SK-N-SH (cell line): ENCODE results near the gene COPZ1. TPM values are rescaled to one million over a fixed set of nuclear protein-coding genes. Genes with fewer than 3 reads are reported as not detected.

Experiments used
- CTCF ChIA-PET: fragments of 300-600, 350-600 bp; formaldehyde crosslinking; extraction: SDS; loops from one replicate; lab custom pipeline; 2021; lab: Yijun Ruan, JAX
- POLR2A ChIA-PET: fragments of 350-600 bp; sonication (Branson Sonifier 250); formaldehyde crosslinking; extraction: SDS; loops from one replicate; lab custom pipeline; 2020; ENCODE audit warnings: antibody characterized with exemption, inconsistent platforms; lab: Yijun Ruan, JAX
- DNase-seq: peaks from one replicate; pipeline ENCODE4 v3.0.0; 2012
- H2AFZ ChIP-seq: fragments of 200-600 bp; sonication (generic); 2 replicates; pipeline ENCODE4 v1.8.1; 2016; ENCODE audit warnings: antibody characterized with exemption, mild to moderate bottlenecking, low read depth
- H3F3A ChIP-seq: fragments of 200-600 bp; sonication (generic); replicated peaks from 2 replicates; pipeline ENCODE3; 2016; ENCODE audit warnings: antibody characterized with exemption, mild to moderate bottlenecking; ENCODE audit not compliant: insufficient read depth
- H3K27ac ChIP-seq, 2 experiments: fragments of 200-500 bp in 1 of 2; fragments of 200-600 bp in 1 of 2; sonication (Bioruptor generic) in 1 of 2; sonication (generic), shearing (Covaris generic) in 1 of 2; 2 replicates each; pipeline versions ENCODE4 v1.5.1 to v1.6.1; 2014 to 2016; ENCODE audit warnings: low read depth in 2 of 2, inconsistent platforms in 1 of 2, low read length in 1 of 2, mild to moderate bottlenecking in 1 of 2, mixed read lengths in 1 of 2
- H3K27me3 ChIP-seq: fragments of 200-600 bp; sonication (generic), shearing (Covaris generic); 2 replicates; pipeline ENCODE4 v1.6.1; 2016; ENCODE audit warnings: mixed run types; ENCODE audit not compliant: insufficient read depth
- H3K36me3 ChIP-seq, 2 experiments: fragments of 200-500 bp in 1 of 2; fragments of 200-600 bp in 1 of 2; sonication (Bioruptor generic) in 1 of 2; sonication (generic) in 1 of 2; replicated peaks in 1 of 2; 2 replicates each; pipeline versions ENCODE3 to v1.5.1; 2014 to 2016; ENCODE audit warnings: low read length in 1 of 2, mild to moderate bottlenecking in 1 of 2; ENCODE audit not compliant: insufficient read depth in 2 of 2, control insufficient read depth in 1 of 2
- H3K4me1 ChIP-seq, 2 experiments: fragments of 200-500 bp in 1 of 2; fragments of 200-600 bp in 1 of 2; sonication (Bioruptor generic) in 1 of 2; sonication (generic), shearing (Covaris generic) in 1 of 2; 2 replicates each; pipeline versions ENCODE4 v1.5.1 to v1.6.1; 2014 to 2016; ENCODE audit warnings: low read depth in 1 of 2, low read length in 1 of 2, mixed run types in 1 of 2; ENCODE audit not compliant: insufficient read depth in 2 of 2, control insufficient read depth in 1 of 2
- H3K4me2 ChIP-seq: fragments of 200-600 bp; sonication (generic), shearing (Covaris generic); 2 replicates; pipeline ENCODE4 v1.6.1; 2017; ENCODE audit warnings: mixed run types
- H3K4me3 ChIP-seq, 2 experiments: fragments of 200-500 bp in 1 of 2; fragments of 200-600 bp in 1 of 2; sonication (Bioruptor generic) in 1 of 2; sonication (generic), shearing (Covaris generic) in 1 of 2; 2 replicates each; pipeline versions ENCODE4 v1.5.1 to v1.8.1; 2014 to 2016; ENCODE audit warnings: low read depth in 2 of 2, inconsistent platforms in 1 of 2, low read length in 1 of 2, mild to moderate bottlenecking in 1 of 2, mixed read lengths in 1 of 2, moderate library complexity in 1 of 2
- H3K79me2 ChIP-seq: fragments of 200-600 bp; sonication (generic); 2 replicates; pipeline ENCODE4 v1.8.1; 2017; ENCODE audit warnings: mild to moderate bottlenecking; ENCODE audit not compliant: insufficient read depth
- H3K9ac ChIP-seq: fragments of 200-600 bp; sonication (generic); 2 replicates; pipeline ENCODE4 v1.6.1; 2017; ENCODE audit warnings: mixed run types
- H3K9me2 ChIP-seq: fragments of 200-600 bp; sonication (generic); 2 replicates; pipeline ENCODE4 v1.6.1; 2017; ENCODE audit warnings: mixed run types
- H3K9me3 ChIP-seq: fragments of 200-600 bp; sonication (generic); 2 replicates; pipeline ENCODE4 v1.6.1; 2017; ENCODE audit warnings: mixed run types, mild to moderate bottlenecking, moderate library complexity
- H4K20me1 ChIP-seq: fragments of 200-600 bp; sonication (generic); 2 replicates; pipeline ENCODE4 v1.6.1; 2017; ENCODE audit warnings: mild to moderate bottlenecking, mixed run types; ENCODE audit not compliant: insufficient read depth
- CTCF ChIP-seq: fragments of 200-600 bp; sonication (generic); IDR thresholded peaks from 2 replicates; pipeline ENCODE4 v1.6.1; 2017; ENCODE audit warnings: antibody characterized with exemption, mild to moderate bottlenecking, moderate library complexity
- EP300 ChIP-seq, 2 experiments: IDR thresholded peaks; 2 replicates each; pipeline versions ENCODE4 v1.4.0 to v1.6.1; 2012; ENCODE audit warnings: borderline replicate concordance in 1 of 2, low read depth in 1 of 2, low read length in 1 of 2
- EZH2phosphoT487 ChIP-seq: fragments of 200-600 bp; sonication (generic); IDR thresholded peaks from 2 replicates; pipeline ENCODE4 v1.6.1; 2017; ENCODE audit warnings: low read depth, mixed run types, mild to moderate bottlenecking, antibody characterized with exemption, moderate library complexity, borderline replicate concordance
- FOSL2 ChIP-seq: IDR thresholded peaks from 2 replicates; pipeline ENCODE4 v1.4.0; 2012; ENCODE audit warnings: low read depth, mild to moderate bottlenecking, moderate library complexity, borderline replicate concordance
- FOXJ3 ChIP-seq: sonication (generic); formaldehyde crosslinking; IDR thresholded peaks from 2 replicates; pipeline ENCODE4 v1.5.1; 2020; ENCODE audit warnings: mild to moderate bottlenecking, missing genetic modification reagents
- GABPA ChIP-seq: IDR thresholded peaks from 2 replicates; pipeline ENCODE4 v1.4.0; 2012; ENCODE audit warnings: low read depth, mild to moderate bottlenecking
- GATA2 ChIP-seq: sonication (generic); formaldehyde crosslinking; IDR thresholded peaks from 2 replicates; pipeline ENCODE4 v1.5.0; 2020; ENCODE audit warnings: mild to moderate bottlenecking, missing genetic modification reagents
- IRF3 ChIP-seq: fragments of 150-350 bp; IDR thresholded peaks from 2 replicates; pipeline ENCODE4 v1.6.1; 2016; ENCODE audit warnings: mild to moderate bottlenecking, low read depth, low read length
- MEF2A ChIP-seq: IDR thresholded peaks from 2 replicates; pipeline ENCODE4 v1.4.0; 2012; ENCODE audit warnings: low read depth, borderline replicate concordance
- MXI1 ChIP-seq: IDR thresholded peaks from 2 replicates; pipeline ENCODE4 v1.6.1; 2012; ENCODE audit warnings: mild to moderate bottlenecking, low read depth, low read length, improper control_type of control experiment
- NFIC ChIP-seq: IDR thresholded peaks from 2 replicates; pipeline ENCODE4 v1.4.0; 2012; ENCODE audit warnings: borderline replicate concordance
- RAD21 ChIP-seq: IDR thresholded peaks from 2 replicates; pipeline ENCODE4 v1.6.1; 2012; ENCODE audit warnings: mild to moderate bottlenecking, low read length
- RFX5 ChIP-seq: IDR thresholded peaks from 2 replicates; pipeline ENCODE4 v1.6.1; 2012; ENCODE audit warnings: mild to moderate bottlenecking, improper control_type of control experiment, low read length
- SIN3A ChIP-seq: IDR thresholded peaks from 2 replicates; pipeline ENCODE4 v1.6.1; 2012; ENCODE audit warnings: low read depth, mild to moderate bottlenecking, low read length, moderate library complexity, borderline replicate concordance
- SMC3 ChIP-seq: IDR thresholded peaks from 2 replicates; pipeline ENCODE4 v1.6.1; 2012; ENCODE audit warnings: low read depth, low read length, improper control_type of control experiment
- TAF1 ChIP-seq: IDR thresholded peaks from 2 replicates; pipeline ENCODE4 v1.6.1; 2012; ENCODE audit warnings: low read depth, mild to moderate bottlenecking, low read length, moderate library complexity, borderline replicate concordance
- TEAD4 ChIP-seq: IDR thresholded peaks from 2 replicates; pipeline ENCODE4 v1.4.0; 2012; ENCODE audit warnings: mild to moderate bottlenecking, borderline replicate concordance; ENCODE audit not compliant: insufficient read depth
- USF2 ChIP-seq: fragments of 150-350 bp; IDR thresholded peaks from 2 replicates; pipeline ENCODE4 v1.6.1; 2017; ENCODE audit warnings: antibody characterized with exemption, low read length, low read depth, borderline replicate concordance
- YY1 ChIP-seq: IDR thresholded peaks from 2 replicates; pipeline ENCODE4 v1.4.0; 2012; ENCODE audit warnings: low read depth, mild to moderate bottlenecking
- WGBS: methylation state at CpG from one replicate; pipeline ENCODE4 v1.1.6; 2017; ENCODE audit warnings: low lambda C conversion rate; 5-methylcytosine and 5-hydroxymethylcytosine counted together
- polyA plus RNA-seq, 3 experiments: library from polyadenylated mRNA; depleted of rRNA; stranded (reverse); fragments of >200 nt; gene quantifications; 2 replicates each; pipeline ENCODE4 v1.2.3, GENCODE V29; 2012

The COPZ1 gene
- polyA plus RNA-seq, 1 of the 3 experiments (the other 2 are of a cell fraction): 111 TPM

GRCh38 chr12:54392485-54393206 lies 67.7 kb downstream of the COPZ1 start:
- no peak for TF ChIP-seq IRF3
- no peak for TF ChIP-seq EZH2phosphoT487
- no peak for TF ChIP-seq GATA2 (CRISPR knock-in tag)
- TF ChIP-seq EP300 (IDR thresholded peaks at IDR 0.05; ENCODE audit: borderline replicate concordance in 1 of 2, low read depth in 1 of 2, low read length in 1 of 2): no peak
- no peak for TF ChIP-seq TEAD4
- TF ChIP-seq USF2: no peak
- no peak for TF ChIP-seq FOSL2
- TF ChIP-seq MEF2A: no peak
- no peak for TF ChIP-seq CTCF
- no peak for TF ChIP-seq MXI1
- TF ChIP-seq GABPA: no peak
- no peak for TF ChIP-seq SMC3
- TF ChIP-seq TAF1: no peak
- TF ChIP-seq NFIC: no peak
- no peak for TF ChIP-seq FOXJ3
- no peak for TF ChIP-seq SIN3A
- no peak for TF ChIP-seq RAD21
- no peak for TF ChIP-seq RFX5
- TF ChIP-seq YY1: no peak
- Histone ChIP-seq H3K9ac (no peak overlapping the region), H3K4me1 (peaks cover 0 to 19% of the 10 kb centered on the region in 2 experiments; a peak in 1 of 4 replicates), H4K20me1 (no peaks in the 10 kb centered on the region), H3F3A (peaks cover under 1% of the 10 kb centered on the region), H3K36me3 (peaks cover 13 to 17% of the 10 kb centered on the region in 2 experiments), H3K4me2 (no peak overlapping the region), H3K27me3 (no peaks in the 10 kb centered on the region), H3K79me2 (no peaks in the 10 kb centered on the region), H3K9me2 (no peaks in the 10 kb centered on the region), H3K27ac (no peak overlapping the region), H2AFZ (no peak overlapping the region), H3K4me3 (no peak overlapping the region), H3K9me3 (no peaks in the 10 kb centered on the region)
- WGBS: 94% methylated on average over 5 of the region's 8 CpGs
- CTCF ChIA-PET: interaction anchor here (0.9 to 3.9 kb wide), 11 partner anchors 10 to 393 kb away, joined by 3 to 37 read pairs (median 5); partner anchors contain the start of gene HOXC9
- POLR2A ChIA-PET: no interaction called here
- DNase-seq: no peak
